ENCODE data around the gene CACNA1H. TPM values are rescaled to one million over a fixed set of nuclear protein-coding genes. Genes with fewer than 3 reads are reported as not detected.

CACNA1H gene
- total and polyA plus RNA-seq, 9 of the 15 experiments (the other 6 are each of a cell fraction or from before 2014, with no cell fraction given) = 0.10 to 0.18 TPM; not detected in 7

DNA sequence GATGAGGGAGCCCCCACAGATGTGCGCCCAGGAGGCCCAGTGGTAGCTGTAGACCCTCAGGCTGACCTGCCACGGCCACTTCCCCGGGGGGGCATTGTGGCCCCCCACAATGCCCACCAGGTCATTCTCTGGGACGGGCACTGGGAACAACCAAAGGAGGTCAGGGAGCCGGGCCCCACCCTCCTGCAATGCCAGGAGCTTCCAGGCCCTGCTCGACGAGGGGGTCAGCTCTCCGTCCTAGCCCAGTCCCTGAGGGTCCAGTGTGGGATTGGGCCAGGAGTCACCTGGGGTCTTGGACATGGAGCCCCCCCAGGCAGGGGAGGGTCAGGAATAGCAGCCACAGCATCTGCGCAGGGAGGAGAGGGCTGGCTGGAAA lies 109.9 kb downstream of the CACNA1H start (continued):
- TF ChIP-seq, protein P1, sequence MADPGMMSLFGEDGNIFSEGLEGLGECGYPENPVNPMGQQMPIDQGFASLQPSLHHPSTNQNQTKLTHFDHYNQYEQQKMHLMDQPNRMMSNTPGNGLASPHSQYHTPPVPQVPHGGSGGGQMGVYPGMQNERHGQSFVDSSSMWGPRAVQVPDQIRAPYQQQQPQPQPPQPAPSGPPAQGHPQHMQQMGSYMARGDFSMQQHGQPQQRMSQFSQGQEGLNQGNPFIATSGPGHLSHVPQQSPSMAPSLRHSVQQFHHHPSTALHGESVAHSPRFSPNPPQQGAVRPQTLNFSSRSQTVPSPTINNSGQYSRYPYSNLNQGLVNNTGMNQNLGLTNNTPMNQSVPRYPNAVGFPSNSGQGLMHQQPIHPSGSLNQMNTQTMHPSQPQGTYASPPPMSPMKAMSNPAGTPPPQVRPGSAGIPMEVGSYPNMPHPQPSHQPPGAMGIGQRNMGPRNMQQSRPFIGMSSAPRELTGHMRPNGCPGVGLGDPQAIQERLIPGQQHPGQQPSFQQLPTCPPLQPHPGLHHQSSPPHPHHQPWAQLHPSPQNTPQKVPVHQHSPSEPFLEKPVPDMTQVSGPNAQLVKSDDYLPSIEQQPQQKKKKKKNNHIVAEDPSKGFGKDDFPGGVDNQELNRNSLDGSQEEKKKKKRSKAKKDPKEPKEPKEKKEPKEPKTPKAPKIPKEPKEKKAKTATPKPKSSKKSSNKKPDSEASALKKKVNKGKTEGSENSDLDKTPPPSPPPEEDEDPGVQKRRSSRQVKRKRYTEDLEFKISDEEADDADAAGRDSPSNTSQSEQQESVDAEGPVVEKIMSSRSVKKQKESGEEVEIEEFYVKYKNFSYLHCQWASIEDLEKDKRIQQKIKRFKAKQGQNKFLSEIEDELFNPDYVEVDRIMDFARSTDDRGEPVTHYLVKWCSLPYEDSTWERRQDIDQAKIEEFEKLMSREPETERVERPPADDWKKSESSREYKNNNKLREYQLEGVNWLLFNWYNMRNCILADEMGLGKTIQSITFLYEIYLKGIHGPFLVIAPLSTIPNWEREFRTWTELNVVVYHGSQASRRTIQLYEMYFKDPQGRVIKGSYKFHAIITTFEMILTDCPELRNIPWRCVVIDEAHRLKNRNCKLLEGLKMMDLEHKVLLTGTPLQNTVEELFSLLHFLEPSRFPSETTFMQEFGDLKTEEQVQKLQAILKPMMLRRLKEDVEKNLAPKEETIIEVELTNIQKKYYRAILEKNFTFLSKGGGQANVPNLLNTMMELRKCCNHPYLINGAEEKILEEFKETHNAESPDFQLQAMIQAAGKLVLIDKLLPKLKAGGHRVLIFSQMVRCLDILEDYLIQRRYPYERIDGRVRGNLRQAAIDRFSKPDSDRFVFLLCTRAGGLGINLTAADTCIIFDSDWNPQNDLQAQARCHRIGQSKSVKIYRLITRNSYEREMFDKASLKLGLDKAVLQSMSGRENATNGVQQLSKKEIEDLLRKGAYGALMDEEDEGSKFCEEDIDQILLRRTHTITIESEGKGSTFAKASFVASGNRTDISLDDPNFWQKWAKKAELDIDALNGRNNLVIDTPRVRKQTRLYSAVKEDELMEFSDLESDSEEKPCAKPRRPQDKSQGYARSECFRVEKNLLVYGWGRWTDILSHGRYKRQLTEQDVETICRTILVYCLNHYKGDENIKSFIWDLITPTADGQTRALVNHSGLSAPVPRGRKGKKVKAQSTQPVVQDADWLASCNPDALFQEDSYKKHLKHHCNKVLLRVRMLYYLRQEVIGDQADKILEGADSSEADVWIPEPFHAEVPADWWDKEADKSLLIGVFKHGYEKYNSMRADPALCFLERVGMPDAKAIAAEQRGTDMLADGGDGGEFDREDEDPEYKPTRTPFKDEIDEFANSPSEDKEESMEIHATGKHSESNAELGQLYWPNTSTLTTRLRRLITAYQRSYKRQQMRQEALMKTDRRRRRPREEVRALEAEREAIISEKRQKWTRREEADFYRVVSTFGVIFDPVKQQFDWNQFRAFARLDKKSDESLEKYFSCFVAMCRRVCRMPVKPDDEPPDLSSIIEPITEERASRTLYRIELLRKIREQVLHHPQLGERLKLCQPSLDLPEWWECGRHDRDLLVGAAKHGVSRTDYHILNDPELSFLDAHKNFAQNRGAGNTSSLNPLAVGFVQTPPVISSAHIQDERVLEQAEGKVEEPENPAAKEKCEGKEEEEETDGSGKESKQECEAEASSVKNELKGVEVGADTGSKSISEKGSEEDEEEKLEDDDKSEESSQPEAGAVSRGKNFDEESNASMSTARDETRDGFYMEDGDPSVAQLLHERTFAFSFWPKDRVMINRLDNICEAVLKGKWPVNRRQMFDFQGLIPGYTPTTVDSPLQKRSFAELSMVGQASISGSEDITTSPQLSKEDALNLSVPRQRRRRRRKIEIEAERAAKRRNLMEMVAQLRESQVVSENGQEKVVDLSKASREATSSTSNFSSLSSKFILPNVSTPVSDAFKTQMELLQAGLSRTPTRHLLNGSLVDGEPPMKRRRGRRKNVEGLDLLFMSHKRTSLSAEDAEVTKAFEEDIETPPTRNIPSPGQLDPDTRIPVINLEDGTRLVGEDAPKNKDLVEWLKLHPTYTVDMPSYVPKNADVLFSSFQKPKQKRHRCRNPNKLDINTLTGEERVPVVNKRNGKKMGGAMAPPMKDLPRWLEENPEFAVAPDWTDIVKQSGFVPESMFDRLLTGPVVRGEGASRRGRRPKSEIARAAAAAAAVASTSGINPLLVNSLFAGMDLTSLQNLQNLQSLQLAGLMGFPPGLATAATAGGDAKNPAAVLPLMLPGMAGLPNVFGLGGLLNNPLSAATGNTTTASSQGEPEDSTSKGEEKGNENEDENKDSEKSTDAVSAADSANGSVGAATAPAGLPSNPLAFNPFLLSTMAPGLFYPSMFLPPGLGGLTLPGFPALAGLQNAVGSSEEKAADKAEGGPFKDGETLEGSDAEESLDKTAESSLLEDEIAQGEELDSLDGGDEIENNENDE (IDR thresholded peaks at IDR 0.05; ENCODE audit: low read depth, low read length) = no peak
- TF ChIP-seq LARP7 (IDR thresholded peaks at IDR 0.05) (no peak), ZNF696 (CRISPR knock-in tag; conservative IDR thresholded peaks at IDR 0.05) (no peak), PCBP2 (IDR thresholded peaks at IDR 0.05; ENCODE audit: low read depth, low read length, poor library complexity, severe bottlenecking) (no peak), NR1H2 (CRISPR knock-in tag; IDR thresholded peaks at IDR 0.05) (no peak)

All from K562 (cell line).